ENCODE data around the gene CILP2. TPM values are rescaled to one million over a fixed set of nuclear protein-coding genes. Genes with fewer than 3 reads are reported as not detected.

CILP2 gene
- total and polyA plus RNA-seq, 9 of the 15 experiments (the other 6 are each of a cell fraction or from before 2014, with no cell fraction given): 0.04 to 0.35 (median 0.05) TPM; not detected in 2

GRCh38 chr19:19515642-19516519 lies 22.2 kb upstream of the CILP2 start, which contains the start of gene NDUFA13 (continued):
- TF ChIP-seq MAZ (CRISPR knock-in tag; conservative IDR thresholded peaks at IDR 0.05 in 1 of 2, IDR thresholded peaks at IDR 0.05 in 1 of 2) (peak; percentile 55 to 67; a peak in 2 of 4 replicates), ZBTB11 (CRISPR knock-in tag; IDR thresholded peaks at IDR 0.05) (peak; percentile 57 to 96 (median 71); a peak in 5 of 6 replicates), HOMEZ (CRISPR knock-in tag; IDR thresholded peaks at IDR 0.05) (no peak), GTF2A2 (tag; IDR thresholded peaks at IDR 0.05) (peak; percentile 35; the same call in 1 of the 2 replicates), E2F8 (IDR thresholded peaks at IDR 0.05; ENCODE audit: low read depth, partially characterized antibody) (peak; percentile 98), ESRRA (IDR thresholded peaks at IDR 0.05; ENCODE audit: borderline replicate concordance, low read depth) (peak; percentile 92), ZNF175 (CRISPR knock-in tag; IDR thresholded peaks at IDR 0.05; ENCODE audit: low read depth) (no peak; the same call in 1 of the 2 replicates), ZFP30 (CRISPR knock-in tag; IDR thresholded peaks at IDR 0.05; ENCODE audit: borderline replicate concordance) (no peak), MTA3 (IDR thresholded peaks at IDR 0.05; ENCODE audit: borderline replicate concordance) (peak; percentile 85; the same call in 1 of the 2 replicates), ATF6 (CRISPR knock-in tag; IDR thresholded peaks at IDR 0.05) (peak; percentile 90), ZNF384 (IDR thresholded peaks at IDR 0.05; ENCODE audit: low read depth, low read length) (peak; percentile 43; the same call in 1 of the 2 replicates), MTF1 (CRISPR knock-in tag; IDR thresholded peaks at IDR 0.05; ENCODE audit: borderline replicate concordance) (no peak), IRF2 (CRISPR knock-in tag; IDR thresholded peaks at IDR 0.05) (no peak), ZNF668 (CRISPR knock-in tag; IDR thresholded peaks at IDR 0.05) (no peak), MEIS2 (IDR thresholded peaks at IDR 0.05; ENCODE audit: partially characterized antibody) (no peak)

All from K562 (cell line).